HG03103 (cell line): ENCODE results near the gene SMIM5.
"Not testable (repeated sequence)": the region's sequence is repeated elsewhere in the genome, so short reads cannot be mapped to it uniquely, and the experiment has no call there.

ENCODE experiments used
- ATAC-seq: cut with Tn5 transposase; IDR thresholded peaks from one replicate; pipeline ENCODE4 v1.9.1; 2021; ENCODE audit warnings: low read depth; ENCODE audit not compliant: unreplicated experiment

SMIM5 gene

DNA sequence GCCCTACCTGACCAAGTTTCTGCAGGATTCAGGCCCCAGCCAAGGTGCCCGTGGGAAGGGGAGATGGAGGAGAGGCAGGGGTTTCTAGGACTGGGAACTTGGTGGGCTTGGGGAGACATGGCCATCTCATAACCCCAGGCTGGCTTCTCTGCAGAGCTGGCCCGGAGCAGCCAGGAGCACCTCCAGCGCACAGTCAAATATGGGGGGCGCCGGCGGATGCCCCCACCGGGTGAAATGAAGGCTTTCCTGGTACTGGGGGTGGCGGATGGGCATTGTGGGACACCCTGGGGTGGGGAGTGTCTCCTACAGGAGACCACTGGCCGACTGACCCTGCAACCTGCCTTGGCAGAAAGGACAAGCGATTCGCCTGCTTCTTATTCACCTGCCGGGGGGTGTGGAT, 9.2 kb upstream of the SMIM5 start:
- no peak for ATAC-seq

DNA sequence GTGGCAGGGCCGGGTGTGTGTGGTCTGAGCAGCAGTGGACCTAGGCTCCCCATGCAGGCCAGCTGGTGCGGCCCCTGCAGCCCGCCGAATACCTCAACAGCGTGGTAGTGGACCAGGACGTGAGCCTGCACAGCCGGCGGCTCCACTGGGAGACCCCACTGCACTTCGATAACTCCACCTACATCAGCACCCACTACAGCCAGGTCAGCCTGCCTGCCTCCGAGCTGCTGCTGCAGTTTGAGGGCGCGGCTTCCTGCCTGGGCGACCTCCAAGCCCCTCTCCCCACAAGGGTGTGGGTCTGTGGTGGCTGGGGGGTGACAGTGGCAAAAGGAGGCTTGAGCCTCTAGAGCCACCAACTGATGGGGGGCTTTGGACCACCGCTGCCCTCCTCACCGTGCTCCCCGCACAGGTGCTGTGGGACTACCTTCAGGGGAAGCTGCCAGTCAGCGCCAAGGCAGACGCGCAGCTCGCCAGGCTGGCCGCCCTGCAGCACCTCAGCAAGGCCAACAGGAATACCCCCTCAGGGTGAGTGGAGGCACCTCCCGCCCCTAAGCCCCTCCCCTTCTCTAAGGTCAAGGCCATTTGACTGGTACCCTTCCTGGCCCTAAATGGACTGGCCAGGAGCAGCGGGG, 8.4 kb upstream of the SMIM5 start:
- no peak for ATAC-seq

DNA sequence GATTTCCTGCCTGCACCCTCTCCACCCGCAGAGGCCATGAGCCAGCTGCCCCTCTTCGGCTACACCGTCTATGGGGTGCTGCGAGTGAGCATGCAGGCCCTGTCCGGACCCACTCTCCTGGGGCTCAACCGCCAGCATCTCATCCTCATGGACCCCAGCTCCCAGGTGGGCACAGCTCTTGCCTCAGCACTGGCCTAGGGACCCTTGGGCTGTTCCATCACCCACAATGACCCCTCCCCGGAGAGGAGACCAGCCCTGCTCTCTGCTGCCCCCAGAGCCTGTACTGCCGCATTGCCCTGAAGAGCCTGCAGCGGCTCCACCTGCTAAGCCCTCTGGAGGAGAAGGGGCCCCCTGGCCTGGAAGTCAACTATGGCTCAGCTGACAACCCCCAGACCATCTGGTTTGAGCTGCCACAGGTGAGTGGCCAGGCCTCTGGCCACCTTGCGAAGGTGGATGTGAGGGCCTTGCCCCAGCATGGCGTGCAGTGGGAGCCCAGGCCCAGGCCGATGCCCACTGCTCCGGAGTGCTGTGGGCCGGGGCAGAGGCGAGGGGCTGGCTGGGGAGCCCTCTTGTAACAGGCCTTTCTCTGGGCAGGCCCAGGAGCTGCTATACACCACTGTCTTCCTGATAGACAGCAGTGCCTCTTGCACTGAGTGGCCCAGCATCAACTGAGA, 7.3 kb upstream of the SMIM5 start:
- ATAC-seq, result no peak

DNA sequence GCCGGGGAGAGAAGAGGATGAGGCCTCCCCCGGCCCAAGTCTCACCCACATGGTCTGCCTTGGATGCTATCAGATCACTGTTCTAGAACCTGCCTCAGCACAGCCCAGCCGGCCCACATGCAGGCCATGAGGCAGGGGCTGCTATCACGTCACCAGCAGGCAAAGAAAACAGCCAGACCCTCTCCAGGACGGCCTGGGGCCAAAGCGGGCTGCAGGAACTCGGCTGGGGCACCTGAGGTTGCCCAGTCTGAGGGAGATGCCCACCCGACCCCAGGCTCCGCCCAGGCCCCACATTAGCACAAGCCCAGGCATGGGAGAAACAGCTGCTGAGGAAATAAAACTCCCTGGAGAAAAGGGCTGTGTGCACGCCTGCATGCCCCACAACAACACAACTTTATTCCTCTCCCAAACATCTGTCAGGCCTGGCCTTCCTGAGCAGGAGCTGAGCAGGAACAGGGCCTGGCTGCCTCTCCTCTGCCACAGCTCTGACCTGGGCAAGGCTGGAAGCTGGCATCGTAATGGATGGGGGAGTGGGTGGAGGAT, 6.7 kb upstream of the SMIM5 start:
- no peak for ATAC-seq

DNA sequence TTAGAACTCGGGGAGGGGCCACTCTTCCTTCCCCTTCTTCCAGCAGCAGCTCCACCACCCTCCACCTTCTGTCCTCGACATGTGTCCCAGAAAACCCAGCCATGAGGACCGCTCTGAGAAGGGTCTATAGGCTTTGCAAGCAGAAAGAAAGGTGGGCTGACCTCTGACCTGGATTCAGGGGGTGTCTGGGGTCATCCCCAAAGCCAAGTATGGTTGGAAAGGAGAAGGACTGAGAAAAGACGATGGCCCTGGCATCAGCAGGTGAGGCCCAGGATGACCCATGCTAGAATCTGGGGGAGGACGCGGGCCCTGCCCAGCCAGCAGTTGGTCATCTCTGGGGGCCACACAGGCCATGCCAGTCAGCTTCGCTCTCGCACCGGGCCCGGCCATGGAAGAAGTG, 6.1 kb upstream of the SMIM5 start:
- ATAC-seq, result no peak

DNA sequence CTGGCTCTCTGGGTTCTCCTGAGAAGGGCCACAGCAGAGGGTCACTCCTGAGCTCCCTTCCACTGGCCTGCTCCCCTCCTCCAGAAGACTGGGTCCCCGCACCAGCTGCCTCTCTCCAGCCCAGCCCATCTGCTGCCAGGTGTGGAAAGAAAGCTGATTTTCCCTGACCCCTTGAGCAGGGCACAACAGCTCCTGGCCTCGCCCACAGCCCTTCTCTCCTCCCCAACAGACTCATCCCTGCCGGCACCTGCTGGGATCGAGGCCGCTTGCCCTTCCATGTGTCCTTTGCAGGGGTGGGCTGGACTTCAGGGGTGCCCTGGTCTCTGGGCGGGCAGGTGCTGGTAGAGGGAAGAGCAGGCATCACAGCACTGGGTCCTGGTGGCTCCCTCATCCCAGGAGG, 4.8 kb upstream of the SMIM5 start:
- no peak for ATAC-seq

DNA sequence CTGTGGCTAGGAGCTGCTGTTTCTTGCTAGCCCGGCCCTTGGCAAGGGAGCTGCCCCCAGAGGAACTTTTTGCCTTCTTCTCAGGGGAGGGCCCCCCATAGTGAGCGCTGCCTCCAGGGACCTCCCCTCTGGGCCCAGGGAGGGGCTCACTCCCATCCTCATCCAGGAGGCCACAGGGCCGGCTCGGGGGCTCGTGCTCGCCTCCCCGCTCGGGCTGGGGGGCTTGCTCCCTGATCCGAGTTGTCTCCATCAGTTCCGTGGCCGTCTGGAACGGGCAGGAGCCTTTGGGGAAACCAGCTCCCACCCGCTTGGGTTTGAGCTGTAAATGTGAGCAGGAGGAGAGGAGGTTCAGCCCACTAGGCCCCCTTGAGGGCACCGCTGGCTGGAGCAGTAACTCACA, 4.1 kb upstream of the SMIM5 start:
- no peak for ATAC-seq

DNA sequence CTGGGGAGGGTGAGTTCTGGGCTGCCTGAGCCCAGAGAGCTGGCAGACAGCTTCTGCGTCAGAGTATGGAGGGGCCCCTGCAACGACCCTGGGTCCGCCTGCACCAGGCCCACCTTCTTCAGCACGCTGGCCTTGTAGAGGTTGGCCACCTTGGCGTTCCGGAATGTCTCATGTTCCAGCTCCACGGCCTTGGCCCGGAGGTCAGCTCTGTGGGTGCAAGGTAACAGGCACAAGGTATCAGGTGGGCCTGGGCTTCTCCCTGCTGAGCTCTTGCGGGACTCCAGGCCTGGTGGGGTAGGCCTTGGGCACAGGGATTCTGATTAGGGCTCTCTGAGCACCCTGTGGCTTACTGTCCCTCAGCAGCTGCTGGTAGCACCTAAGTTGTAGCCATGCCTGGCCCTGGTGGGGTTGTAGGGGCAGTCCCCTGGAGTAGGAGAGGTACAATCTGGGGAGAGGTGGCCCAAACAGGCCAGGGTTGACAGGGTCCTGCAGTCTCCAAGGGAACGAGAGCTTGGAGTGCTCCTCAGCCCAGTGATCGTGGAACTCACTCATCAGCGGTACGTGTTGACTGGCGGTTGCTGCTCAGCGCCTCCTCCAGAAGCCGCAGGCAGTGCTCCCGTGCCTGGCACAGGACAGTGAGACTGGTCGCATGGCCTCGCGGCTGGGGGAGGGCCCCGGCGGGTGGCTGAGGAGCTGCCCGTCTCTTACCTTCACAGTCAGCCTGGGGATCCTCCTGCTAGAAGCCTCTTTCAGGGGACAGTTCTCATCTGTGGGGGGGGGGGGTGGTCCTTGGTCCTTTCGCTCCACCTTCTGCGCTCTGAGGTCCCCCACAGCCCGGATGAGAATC, 2.9 kb upstream of the SMIM5 start:
- no peak for ATAC-seq

DNA sequence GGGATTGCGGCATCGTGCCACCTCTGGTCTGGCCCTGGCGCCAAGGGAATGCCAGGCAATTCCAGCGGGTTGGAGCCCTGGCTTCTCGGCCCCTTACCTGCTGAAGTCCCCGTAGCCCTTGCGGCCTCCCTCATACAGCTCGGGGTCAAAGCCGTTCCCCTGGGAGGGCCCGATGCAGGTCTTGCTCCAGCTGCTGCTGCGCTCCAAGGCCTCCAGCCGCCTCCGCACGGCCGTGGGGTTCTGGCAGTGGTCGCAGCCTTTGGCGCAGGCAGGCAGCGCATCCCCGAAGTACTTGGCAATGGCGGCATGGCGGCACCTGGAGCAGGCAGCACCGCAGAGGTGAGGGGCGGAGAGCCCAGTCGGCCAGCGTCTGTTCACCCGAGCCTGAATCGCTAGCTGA, 1.9 kb upstream of the SMIM5 start:
- no peak for ATAC-seq

DNA sequence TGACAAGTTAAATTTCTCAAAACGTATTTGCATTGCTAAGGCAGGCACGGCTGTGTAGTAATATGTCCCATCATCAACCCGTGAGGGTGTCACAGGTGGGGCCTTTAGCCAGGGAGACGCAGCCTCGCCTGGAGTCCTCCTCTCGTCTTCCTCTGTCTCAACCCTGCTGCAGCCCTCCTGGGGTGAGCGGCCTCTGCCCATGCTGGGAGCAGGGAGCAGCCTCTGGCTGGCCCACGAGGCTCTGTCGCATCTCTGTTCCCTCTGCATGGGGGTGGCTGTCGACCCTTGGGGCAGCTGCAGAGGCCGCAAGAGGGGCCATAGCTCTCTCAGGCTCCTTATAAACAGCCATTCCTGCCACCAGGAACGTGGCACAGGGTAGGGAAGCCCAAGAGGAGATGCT, 806 bp upstream of the SMIM5 start:
- no peak for ATAC-seq

DNA sequence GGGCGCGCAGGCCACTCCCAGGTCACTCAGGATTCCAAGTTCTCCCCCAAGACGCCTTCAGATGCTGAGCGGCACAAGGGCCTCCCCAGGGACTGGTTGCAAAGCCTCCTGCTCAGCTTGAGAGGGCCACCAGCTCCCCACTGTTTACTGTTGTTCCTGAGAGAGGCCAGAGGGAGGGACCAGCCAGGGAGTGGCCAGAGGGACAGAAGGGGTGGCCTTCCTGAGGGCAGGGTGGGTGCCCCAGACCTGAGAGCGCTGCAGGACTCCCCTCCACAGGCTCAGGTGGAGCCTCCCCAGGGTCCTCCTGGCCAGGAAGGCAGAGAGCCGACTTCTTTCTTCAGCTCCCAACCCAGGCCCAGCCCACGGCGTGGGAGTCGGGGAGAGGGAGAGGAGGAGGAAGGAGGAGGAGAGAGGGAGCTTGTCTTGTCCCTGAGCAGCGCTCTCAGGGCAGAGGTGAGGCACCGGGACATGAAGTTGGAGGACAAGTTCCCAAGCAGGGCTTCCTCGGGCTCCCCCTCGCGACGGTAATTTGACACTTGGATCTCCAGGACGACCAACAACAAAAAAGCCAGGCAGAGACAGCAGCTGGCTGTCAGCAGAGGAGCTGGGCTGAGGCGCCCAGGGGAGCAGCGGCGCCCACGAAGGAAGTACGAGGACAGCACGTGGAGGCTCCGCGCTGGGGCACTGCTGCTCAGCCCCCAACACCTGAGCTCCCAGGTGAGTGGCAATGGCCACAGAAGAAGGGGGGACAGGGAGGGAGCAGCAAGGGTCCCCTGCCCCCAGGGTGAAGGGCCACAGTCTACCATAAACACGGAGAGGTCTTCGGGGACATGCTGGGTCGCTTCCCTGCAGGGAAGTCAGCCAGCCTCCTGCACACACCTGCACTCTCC, 497 bp downstream of the SMIM5 start:
- ATAC-seq, result no peak

DNA sequence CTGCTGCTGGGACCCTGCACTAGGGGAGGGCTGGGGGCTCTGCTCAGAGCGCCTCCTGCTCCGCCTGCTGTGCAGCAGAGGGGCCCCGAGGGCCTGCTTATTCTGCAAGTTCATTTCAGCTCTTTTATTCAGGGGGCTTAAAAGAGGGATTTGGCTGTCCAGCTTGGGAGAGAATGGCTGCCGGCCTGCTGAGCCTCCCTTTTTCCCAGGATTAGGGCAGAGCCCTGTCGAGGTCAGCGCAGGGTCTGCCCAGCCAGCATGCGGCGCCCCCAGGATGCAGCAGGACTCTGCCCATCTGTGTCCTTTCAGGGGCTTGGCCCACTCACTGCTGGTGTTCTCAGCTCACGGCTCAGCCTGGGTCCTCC, 1.1 kb downstream of the SMIM5 start:
- ATAC-seq, result no peak

DNA sequence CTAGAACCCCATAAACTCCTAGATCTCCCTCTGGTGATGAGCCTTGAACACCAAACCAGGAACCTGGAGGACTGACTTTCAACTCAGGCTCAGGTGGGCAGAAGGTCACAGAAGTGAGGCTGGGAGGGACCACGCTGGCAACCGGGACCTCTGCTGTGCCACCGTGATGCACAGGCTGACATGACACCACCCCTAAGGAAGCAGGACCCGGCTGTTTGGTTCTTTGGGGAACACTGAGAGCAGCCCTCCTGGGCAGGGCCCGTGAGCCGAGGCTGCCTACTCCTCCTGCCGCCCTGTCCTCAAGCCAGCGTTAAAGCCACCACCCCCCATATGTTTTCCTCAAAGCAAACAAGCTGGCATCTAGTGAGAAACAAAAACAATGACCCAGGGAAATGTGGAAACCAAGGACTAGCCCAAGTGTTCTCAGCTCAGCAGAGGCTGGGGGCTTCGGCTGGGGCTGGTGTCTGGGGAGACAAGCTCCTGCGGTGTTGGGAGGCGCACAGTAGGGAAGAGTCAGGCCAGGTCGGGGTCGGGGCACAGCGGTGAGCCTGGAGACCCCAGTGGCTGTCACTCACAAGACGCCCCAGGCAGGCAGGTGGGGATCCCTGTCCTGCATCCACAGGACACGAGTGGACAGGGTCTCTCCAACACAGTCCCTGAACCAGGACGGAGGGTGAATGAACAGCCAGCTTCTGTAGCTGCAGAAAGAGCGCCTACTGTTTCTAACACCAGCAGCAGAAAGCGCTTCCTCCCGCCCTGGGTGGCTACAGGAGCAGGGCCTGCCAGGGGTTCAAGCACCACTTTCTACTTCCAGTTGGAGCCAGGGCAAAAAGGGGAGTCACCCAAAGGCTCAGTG, 1.7 kb downstream of the SMIM5 start:
- no peak for ATAC-seq

DNA sequence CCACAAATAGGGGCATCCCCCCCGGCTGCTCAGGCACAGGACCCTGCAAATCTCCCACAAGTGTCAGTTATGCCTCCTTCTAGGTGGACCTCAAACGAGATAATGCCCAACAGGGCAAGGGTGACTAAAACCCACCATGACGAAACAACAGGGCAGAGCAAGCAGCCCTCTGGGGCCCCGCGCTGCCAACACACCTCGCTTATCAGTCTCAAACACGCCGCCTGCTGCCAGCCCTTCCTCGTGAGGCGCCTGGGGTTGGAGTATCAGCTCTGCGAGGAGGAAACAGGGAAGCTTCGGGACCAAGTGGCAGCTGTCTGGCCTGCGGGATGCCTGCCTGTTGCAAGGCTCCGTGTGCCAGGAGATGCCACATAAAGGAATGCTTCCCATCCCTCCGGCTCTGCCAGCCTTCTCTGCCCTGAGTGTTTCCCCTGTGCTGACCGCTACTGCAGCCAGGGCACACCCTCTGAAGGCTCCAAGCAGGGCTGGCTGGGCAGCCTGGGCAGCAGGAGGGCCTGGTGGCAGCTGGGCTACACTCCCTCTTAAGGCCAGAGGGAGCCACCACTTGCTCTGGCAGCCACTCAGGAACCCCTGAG, 2.5 kb downstream of the SMIM5 start:
- ATAC-seq, result no peak

DNA sequence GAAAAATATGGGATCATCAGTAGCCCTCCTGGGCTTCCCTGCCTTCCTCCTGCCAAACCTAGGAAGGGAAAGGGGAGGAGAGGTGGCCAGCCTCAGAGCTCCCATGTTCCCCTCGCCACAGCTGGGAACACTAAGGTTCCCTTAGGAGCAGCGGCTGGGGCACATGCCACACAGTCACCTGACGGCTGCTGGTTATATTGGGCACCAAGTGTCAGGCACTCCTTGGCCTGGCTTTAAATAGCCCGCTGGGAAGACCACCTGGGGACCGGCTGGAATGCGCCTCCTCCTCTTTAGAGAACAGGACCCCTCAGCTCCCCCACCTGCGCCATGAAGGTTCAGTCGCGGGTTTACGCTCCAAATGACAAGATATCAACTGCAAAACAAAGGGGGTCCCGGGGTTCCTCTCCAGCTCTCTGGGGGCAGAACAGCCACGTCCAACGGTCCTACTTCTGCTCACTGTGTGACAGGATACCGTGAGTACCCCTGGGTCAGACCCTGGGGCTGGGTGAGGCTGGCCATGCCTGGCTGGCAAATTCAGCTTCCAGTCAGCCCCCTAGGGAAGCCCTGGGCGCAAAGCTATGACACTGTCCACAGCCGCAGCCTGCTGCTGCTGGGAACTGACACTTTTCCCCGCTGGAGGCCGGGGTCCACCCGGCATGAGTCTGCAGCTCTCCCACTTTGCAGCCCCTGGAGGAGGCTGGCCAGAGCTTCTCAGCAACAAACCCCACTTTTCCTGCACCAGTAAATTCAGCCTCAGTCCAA, 3.3 kb downstream of the SMIM5 start:
- ATAC-seq, result no peak

DNA sequence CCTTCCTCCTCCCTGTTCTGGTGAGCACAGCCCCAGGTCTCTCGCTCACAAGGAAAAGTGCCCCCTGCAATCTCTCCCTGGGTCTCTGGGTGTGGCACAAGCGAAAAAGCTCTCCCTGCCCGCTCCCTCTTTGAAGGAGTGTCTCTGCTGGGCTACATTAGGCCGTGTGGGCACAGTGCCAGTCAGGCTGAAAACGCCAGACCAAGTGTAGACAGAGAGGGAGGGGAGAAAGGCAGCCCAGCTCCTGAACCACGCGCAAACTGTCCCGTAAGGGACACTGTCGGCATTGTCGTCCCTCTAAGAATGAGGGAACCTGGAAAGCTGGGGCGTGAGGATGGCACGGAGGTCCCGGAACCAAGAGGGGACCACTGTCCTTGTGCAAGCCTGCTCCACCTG, 3.9 kb downstream of the SMIM5 start:
- ATAC-seq, result no peak

DNA sequence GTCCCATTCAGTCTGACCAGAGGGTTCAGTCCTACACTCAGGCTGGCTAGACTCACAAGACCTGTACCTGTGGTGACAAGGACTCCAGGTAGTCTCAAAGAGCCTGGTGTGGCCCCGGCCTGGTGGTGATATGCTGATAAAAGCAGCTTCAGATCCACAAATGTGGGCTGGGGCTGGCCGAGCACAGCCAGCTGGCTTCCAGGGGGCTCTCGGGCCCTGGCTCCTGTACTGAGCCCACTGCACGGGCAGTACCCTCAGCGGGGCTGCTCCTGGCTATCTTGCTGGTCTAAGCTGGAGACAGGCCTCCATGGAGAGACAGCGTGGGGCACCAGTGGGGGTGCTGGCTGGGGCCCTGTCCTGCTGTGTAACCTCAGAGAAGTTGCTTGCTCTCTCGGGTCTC, 4.3 kb downstream of the SMIM5 start:
- ATAC-seq, result no peak

DNA sequence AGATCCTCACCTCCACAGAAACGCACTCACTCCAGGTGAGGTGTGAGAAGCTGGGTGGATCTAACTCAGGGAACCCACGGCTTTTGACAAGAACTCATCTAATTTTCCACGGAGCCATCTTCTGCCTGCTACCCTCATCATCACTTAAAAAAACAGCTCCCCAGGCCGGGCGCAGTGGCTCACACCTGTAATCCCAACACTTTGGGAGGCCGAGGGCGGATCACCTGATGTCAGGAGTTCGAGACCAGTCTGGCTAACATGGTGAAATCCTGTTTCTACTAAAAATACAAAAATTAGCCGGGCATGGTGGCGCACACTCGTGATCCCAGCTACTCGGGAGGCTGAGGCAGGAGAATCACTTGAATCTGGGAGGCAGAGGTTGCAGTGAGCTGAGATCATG, 4.8 kb downstream of the SMIM5 start:
- ATAC-seq, result not testable (repeated sequence)

DNA sequence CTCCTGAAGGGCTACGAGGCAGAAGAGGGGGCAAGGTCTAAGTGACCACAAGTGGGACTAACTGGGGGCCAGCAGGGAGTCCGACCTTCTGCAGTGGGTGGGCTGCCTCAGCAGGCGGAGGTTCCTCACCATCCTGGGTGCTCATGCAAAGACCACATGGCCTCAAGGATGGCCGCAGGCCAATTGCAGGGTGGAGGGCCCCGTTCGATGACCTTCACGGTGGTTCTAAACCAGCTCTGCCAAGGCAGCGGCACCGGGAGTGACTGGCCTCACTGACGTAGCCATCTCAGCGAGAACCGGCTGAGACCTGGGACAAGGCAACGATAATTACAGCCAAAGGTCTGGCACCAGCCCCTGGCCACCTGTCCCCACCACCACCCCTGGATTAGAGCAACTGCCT, 5.7 kb downstream of the SMIM5 start:
- no peak for ATAC-seq
